AG04449 (cell line): ENCODE data around the gene DYNC1LI1.

Experiments
- CTCF ChIA-PET: fragments of 350-600 bp; formaldehyde crosslinking; extraction: SDS; loops from one replicate; lab custom pipeline; 2021; ENCODE audit warnings: antibody characterized with exemption; lab: Yijun Ruan, JAX
- POLR2A ChIA-PET: fragments of 400-600, 350-600 bp; formaldehyde crosslinking; extraction: SDS; loops from one replicate; lab custom pipeline; 2020; ENCODE audit warnings: antibody characterized with exemption, inconsistent platforms; lab: Yijun Ruan, JAX
- DNase-seq: peaks from one replicate; pipeline ENCODE4 v3.0.0-alpha.2; 2010; ENCODE audit warnings: low read depth, low spot score
- H3K4me3 ChIP-seq: 2 replicates; pipeline ENCODE4 v1.5.1; 2011; ENCODE audit warnings: low read depth, mild to moderate bottlenecking, control low read depth, low read length
- TF ChIP-seq, protein P1 (sequence below): IDR thresholded peaks from one replicate; pipeline ENCODE4 v1.5.1; 2011; ENCODE audit warnings: mild to moderate bottlenecking, moderate library complexity, low read length, control low read depth, inconsistent platforms; ENCODE audit not compliant: insufficient read depth; ENCODE audit errors: missing control alignments

DYNC1LI1 gene

DNA sequence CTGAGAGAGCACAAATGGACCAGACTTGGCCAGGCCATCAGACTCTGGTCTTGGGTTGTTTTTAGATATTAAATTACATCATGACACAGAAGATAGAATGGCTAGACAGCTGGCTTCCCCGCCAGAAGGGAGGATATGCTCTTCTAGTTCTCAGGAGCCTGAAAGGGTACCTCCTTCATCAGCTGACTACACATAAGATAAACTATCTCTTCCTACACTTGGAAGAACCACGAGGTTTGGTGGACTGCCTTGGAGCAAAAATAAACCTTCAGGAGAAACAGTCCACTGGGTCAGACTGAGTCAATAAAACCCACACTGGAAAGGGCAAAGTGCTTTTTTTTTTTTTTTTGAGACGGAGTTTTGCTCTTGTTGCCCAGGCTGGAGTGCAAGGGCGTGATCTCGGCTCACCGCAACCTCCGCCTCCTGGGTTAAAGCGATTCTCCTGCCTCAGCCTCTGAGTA is 26.3 kb upstream of the DYNC1LI1 start:
- no peak overlapping the region for H3K4me3 ChIP-seq
- no peak for DNase-seq
- TF ChIP-seq, protein P1, sequence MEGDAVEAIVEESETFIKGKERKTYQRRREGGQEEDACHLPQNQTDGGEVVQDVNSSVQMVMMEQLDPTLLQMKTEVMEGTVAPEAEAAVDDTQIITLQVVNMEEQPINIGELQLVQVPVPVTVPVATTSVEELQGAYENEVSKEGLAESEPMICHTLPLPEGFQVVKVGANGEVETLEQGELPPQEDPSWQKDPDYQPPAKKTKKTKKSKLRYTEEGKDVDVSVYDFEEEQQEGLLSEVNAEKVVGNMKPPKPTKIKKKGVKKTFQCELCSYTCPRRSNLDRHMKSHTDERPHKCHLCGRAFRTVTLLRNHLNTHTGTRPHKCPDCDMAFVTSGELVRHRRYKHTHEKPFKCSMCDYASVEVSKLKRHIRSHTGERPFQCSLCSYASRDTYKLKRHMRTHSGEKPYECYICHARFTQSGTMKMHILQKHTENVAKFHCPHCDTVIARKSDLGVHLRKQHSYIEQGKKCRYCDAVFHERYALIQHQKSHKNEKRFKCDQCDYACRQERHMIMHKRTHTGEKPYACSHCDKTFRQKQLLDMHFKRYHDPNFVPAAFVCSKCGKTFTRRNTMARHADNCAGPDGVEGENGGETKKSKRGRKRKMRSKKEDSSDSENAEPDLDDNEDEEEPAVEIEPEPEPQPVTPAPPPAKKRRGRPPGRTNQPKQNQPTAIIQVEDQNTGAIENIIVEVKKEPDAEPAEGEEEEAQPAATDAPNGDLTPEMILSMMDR, result no peak
- ChIA-PET POLR2A (no interaction called here), CTCF (no interaction called here)

DNA sequence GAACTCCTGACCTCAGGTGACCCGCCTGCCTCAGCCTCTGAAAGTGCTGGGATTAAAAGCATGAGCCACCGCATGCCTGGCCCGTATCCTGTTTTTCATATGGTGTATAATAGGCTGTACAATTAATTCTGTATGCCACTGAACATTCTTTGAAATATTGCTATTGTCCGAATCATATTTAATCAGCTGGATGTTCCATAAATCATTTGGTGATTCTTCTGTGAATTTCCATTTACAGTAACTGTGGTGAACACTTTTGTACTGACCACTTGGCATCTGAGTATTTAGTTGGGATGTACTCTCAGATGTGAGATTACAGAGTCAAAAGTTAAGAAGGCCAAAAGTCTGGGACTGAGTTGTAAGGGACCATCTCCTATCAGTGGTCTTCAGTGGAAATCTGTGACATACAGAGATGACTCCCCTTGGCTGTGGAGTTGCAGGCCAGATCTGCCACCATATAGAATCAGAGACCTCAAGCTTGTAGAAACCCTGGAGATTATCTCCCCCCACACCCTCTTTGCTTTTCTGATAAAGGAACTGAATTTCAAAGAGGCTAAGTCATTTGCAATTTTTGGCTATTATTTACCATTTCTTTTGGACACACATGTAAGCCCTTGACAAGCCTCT is 25.7 kb upstream of the DYNC1LI1 start:
- H3K4me3 ChIP-seq, result no peak overlapping the region
- TF ChIP-seq, protein P1, result no peak
- no peak for DNase-seq
- POLR2A ChIA-PET, result no interaction called here
- CTCF ChIA-PET, result no interaction called here

DNA sequence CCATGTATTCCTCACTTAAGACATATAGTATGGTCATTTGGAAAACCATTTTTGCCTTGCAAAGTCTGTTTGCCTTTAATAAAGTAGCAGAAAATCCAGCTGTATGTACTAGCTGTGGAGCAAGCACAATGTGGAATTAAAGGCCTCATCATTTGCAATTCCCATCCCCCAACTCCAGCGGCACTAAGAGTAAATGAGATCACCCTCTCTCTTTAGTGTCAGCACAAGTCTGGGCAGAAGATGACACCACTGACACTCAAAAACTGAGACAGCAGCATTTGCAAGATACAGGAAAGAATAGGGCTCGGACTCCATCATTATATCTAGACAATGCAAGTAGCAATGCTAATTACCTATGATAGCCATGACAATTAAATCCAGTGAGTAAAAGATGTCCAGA is 24.7 kb upstream of the DYNC1LI1 start:
- no peak overlapping the region for H3K4me3 ChIP-seq
- no peak for DNase-seq
- ChIA-PET POLR2A (no interaction called here), CTCF (no interaction called here)
- TF ChIP-seq, protein P1, result no peak

DNA sequence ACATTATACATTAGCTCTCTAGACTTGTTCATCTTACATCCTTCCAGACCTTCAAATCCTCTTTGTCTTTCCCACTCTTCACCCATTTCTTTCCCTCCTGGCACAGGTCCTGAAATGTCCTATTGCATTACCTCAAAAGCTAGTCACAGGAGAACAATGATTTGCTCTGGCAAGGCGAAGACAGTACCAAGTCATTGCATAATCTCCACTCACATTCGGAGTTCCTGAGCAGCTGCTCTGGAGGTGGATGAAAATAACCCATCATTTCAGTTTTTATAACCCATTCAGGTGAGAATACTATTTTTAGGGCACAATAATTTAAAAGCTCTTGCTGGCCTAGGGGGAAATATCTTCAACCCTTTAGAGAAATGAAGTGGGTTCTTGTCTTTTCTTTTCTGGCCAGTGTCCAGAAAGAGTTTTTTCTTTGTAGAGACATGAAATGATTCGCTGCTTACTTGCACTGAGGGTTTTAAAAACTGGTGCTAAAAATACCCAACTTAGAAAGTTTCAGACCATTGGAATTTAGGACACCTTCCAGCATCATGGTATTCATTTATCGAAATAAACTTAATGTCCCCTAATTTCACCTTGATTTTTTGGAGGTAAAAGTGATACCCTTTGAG is 23.4 kb upstream of the DYNC1LI1 start:
- ChIA-PET POLR2A (no interaction called here), CTCF (no interaction called here)
- no peak for DNase-seq
- no peak overlapping the region for H3K4me3 ChIP-seq
- TF ChIP-seq, protein P1, result no peak

DNA sequence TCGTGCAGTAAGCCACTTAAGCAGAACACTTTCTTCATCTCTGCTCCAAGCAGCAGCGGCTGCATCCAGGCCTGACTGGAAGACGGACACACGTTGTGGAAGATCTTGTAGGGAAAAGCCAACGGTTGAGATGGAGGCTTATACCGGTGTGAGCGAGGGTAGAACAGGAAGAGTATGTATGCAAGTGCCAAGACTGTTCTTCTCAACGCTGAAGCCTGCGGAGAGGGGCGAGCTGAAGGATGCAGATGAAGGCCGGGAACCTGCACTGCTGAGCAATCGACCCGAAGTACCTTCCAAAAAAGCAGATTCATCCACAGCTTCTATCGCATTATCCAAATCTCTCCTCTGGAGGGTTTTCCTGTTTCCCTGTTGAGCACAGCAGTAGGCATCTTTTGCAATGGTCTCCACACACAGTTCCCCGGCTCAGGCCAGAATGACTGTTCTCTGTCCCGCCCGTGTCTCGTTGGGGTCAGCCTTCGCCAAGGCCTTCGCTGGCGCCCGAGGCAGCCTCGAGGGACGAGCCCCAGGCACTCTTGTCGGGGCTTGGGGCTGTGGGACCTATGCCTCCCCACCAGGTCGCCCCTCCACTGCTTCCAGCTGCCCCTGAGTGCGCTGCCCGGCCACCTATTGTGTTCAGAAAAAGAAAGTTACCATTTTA is 22.2 kb upstream of the DYNC1LI1 start:
- ChIA-PET POLR2A (no interaction called here), CTCF (no interaction called here)
- no peak overlapping the region for H3K4me3 ChIP-seq
- DNase-seq, result no peak
- TF ChIP-seq, protein P1, result no peak

DNA sequence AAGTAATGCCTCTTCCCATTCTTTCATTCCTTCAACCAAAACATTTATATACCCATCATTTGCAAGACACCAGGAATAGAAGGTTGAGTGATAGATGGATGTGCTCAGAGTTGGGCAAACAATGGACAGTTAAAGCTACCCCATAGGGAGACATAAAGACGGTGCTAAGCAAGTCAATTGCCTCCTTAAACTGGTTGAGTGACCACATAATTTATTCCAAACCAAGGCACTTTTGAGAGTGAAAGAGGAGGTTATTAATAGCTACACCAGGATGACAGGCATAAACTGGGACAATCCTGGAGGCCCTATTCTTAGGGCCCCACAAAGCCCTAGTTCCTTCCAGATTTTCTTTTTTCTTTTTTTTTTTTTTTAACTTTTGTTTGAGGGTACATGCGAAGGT is 21.4 kb upstream of the DYNC1LI1 start:
- no peak overlapping the region for H3K4me3 ChIP-seq
- TF ChIP-seq, protein P1, result no peak
- no peak for DNase-seq
- CTCF ChIA-PET, result no interaction called here
- POLR2A ChIA-PET, result no interaction called here
